HepG2 (cell line): Measurements from ENCODE around the gene ATP9A. TPM values are rescaled to one million over a fixed set of nuclear protein-coding genes. Genes with fewer than 3 reads are reported as not detected.
A peak's percentile ranks its signal among the peaks of the same experiment; 100 is the strongest.

ENCODE experiments used
- ARID3A ChIP-seq: IDR thresholded peaks from 2 replicates; pipeline ENCODE4 v1.6.1; 2012; ENCODE audit warnings: low read depth, low read length, improper control_type of control experiment
- ETV6 ChIP-seq: sonication (generic); formaldehyde crosslinking; conservative IDR thresholded peaks from 2 replicates; pipeline ENCODE4 v1.4.0; 2020; ENCODE audit warnings: missing genetic modification reagents
- GFI1 ChIP-seq: sonication (generic); formaldehyde crosslinking; IDR thresholded peaks from 2 replicates; pipeline ENCODE4 v1.5.0; 2020; ENCODE audit warnings: missing genetic modification reagents, mild to moderate bottlenecking, borderline replicate concordance
- JUNB ChIP-seq: sonication (generic); formaldehyde crosslinking; IDR thresholded peaks from 2 replicates; pipeline ENCODE4 v1.8.0; 2022; ENCODE audit warnings: missing genetic modification reagents, mild to moderate bottlenecking, borderline replicate concordance
- KDM1A ChIP-seq: IDR thresholded peaks from 2 replicates; pipeline ENCODE4 v1.6.1; 2016; ENCODE audit warnings: missing compliant biosample characterization
- KDM6A ChIP-seq: IDR thresholded peaks from 2 replicates; pipeline ENCODE4 v1.6.1; 2016; ENCODE audit warnings: low read depth
- KIAA2018 ChIP-seq: sonication (generic); formaldehyde crosslinking; IDR thresholded peaks from 2 replicates; pipeline ENCODE4 v1.5.0; 2020; ENCODE audit warnings: mild to moderate bottlenecking, missing genetic modification reagents, borderline replicate concordance
- MAF1 ChIP-seq: sonication (generic); formaldehyde crosslinking; IDR thresholded peaks from 2 replicates; pipeline ENCODE4 v1.5.0; 2020; ENCODE audit warnings: missing genetic modification reagents, borderline replicate concordance
- NR0B2 ChIP-seq: sonication (generic); formaldehyde crosslinking; IDR thresholded peaks from 2 replicates; pipeline ENCODE4 v1.4.0; 2020; ENCODE audit warnings: mild to moderate bottlenecking, missing genetic modification reagents
- SIN3A ChIP-seq: IDR thresholded peaks from 2 replicates; pipeline ENCODE4 v1.6.1; 2011; ENCODE audit warnings: low read depth, mild to moderate bottlenecking, control low read depth, low read length, borderline replicate concordance
- SIX4 ChIP-seq: sonication (generic); formaldehyde crosslinking; IDR thresholded peaks from 2 replicates; pipeline ENCODE4 v1.4.0; 2020; ENCODE audit warnings: missing genetic modification reagents
- TP53 ChIP-seq: sonication (generic); formaldehyde crosslinking; conservative IDR thresholded peaks from 2 replicates; pipeline ENCODE4 v1.4.0; 2020; ENCODE audit warnings: missing genetic modification reagents
- ZBTB39 ChIP-seq: sonication (generic); formaldehyde crosslinking; IDR thresholded peaks from 2 replicates; pipeline ENCODE4 v1.5.0; 2020; ENCODE audit warnings: missing genetic modification reagents
- ZNF34 ChIP-seq: sonication (generic); formaldehyde crosslinking; IDR thresholded peaks from 2 replicates; pipeline ENCODE4 v1.4.0; 2020; ENCODE audit warnings: mild to moderate bottlenecking, missing genetic modification reagents, borderline replicate concordance
- ZNF510 ChIP-seq: sonication (generic); formaldehyde crosslinking; IDR thresholded peaks from 2 replicates; pipeline ENCODE4 v1.4.0; 2020; ENCODE audit warnings: low read depth, mild to moderate bottlenecking, missing genetic modification reagents
- ZNF644 ChIP-seq: IDR thresholded peaks from 2 replicates; pipeline ENCODE4 v1.6.1; 2016; ENCODE audit warnings: low read depth
- polyA plus RNA-seq, 8 experiments: library from polyadenylated mRNA; depleted of rRNA in 3 of 8; stranded (reverse) in 7 of 8; unstranded in 1 of 8; fragments of >200 nt; fragmentation: Illumina TruSeq in 4 of 8; extraction: Trizol in 4 of 8; gene quantifications; 2 replicates each; pipeline versions ENCODE4 v1.2.1 to v1.2.3, GENCODE V29; 2011 to 2016; ENCODE audit warnings: low read depth in 4 of 8, missing spikeins in 1 of 8, mixed read lengths in 1 of 8; ENCODE audit not compliant: insufficient read depth in 1 of 8
- total RNA-seq, 5 experiments: library from RNA; depleted of rRNA; stranded (reverse); fragments of >200 nt; fragmentation: Illumina TruSeq; extraction: Trizol; gene quantifications; 2 replicates each; pipeline ENCODE4 v1.2.3, GENCODE V29; 2016; ENCODE audit warnings: low read depth in 1 of 5

Gene ATP9A
- total and polyA plus RNA-seq, 2 of the 13 experiments (the other 11 are each of a cell fraction or from before 2014, with no cell fraction given), result 11.8 to 18.5 TPM

GRCh38 chr20:51628533-51629398 is 139.4 kb downstream of the ATP9A start (continued):
- no peak for TF ChIP-seq KIAA2018
- no peak for TF ChIP-seq TP53 (CRISPR knock-in tag)
- TF ChIP-seq ETV6 (CRISPR knock-in tag), result no peak
- TF ChIP-seq ZNF644 (CRISPR knock-in tag), result peak; percentile 67; the same call in 1 of the 2 replicates
- no peak for TF ChIP-seq GFI1 (CRISPR knock-in tag)
- TF ChIP-seq ARID3A, result 0 out of 2 replicates have a peak, but pooled peaks have one; percentile 38
- TF ChIP-seq KDM1A (CRISPR knock-in tag), result 0 out of 2 replicates have a peak, but pooled peaks have one; percentile 8
- TF ChIP-seq JUNB (CRISPR knock-in tag), result no peak
- 0 out of 2 replicates have a peak, but pooled peaks have one; percentile 24 for TF ChIP-seq ZNF34
- TF ChIP-seq SIX4 (CRISPR knock-in tag), result peak; percentile 43; the same call in 1 of the 2 replicates
- TF ChIP-seq ZNF510 (CRISPR knock-in tag), result no peak
- peak; percentile 92 for TF ChIP-seq KDM6A
- no peak for TF ChIP-seq SIN3A
- no peak for TF ChIP-seq MAF1 (CRISPR knock-in tag)
- 0 out of 2 replicates have a peak, but pooled peaks have one; percentile 43 for TF ChIP-seq ZBTB39 (CRISPR knock-in tag)
- TF ChIP-seq NR0B2 (CRISPR knock-in tag), result no peak
